ENCODE results near the gene MAB21L1.

MAB21L1 gene

GRCh38 chr13:35475960-35476943, at the start of gene MAB21L1:
Gene MAB21L1, minus strand, starts transcription at chr13:35476689. Its CDS starts 551 bp downstream, at chr13:35476138.
- no peak for DNase-seq

GRCh38 chr13:35524171-35524570, 47.7 kb upstream of the MAB21L1 start:
- no peak for DNase-seq

- no peak for DNase-seq
These were observed 42.0 kb upstream of the MAB21L1 start for GRCh38 chr13:35518337-35518946.

GRCh38 chr13:35514801-35515502, 38.5 kb upstream of the MAB21L1 start:
- no peak for DNase-seq

GRCh38 chr13:35514061-35514477, 37.6 kb upstream of the MAB21L1 start:
- no peak for DNase-seq

- DNase-seq = peak; percentile 65
These were observed 35.9 kb upstream of the MAB21L1 start for GRCh38 chr13:35512271-35512920.

- no peak for DNase-seq
These were observed 26.0 kb upstream of the MAB21L1 start for GRCh38 chr13:35502456-35502855.

GRCh38 chr13:35501661-35502235, 25.3 kb upstream of the MAB21L1 start:
- DNase-seq = no peak

GRCh38 chr13:35500144-35500543, 23.7 kb upstream of the MAB21L1 start:
- DNase-seq = no peak

- DNase-seq = no peak
These were observed 23.2 kb upstream of the MAB21L1 start for GRCh38 chr13:35499676-35500075.

GRCh38 chr13:35499196-35499662, 22.7 kb upstream of the MAB21L1 start:
- DNase-seq = no peak

GRCh38 chr13:35498231-35498630, 21.7 kb upstream of the MAB21L1 start:
- no peak for DNase-seq

GRCh38 chr13:35496761-35497386, 20.4 kb upstream of the MAB21L1 start:
- no peak for DNase-seq

GRCh38 chr13:35496006-35496405, 19.5 kb upstream of the MAB21L1 start:
- no peak for DNase-seq

GRCh38 chr13:35489050-35489449, 12.6 kb upstream of the MAB21L1 start:
- DNase-seq = no peak

GRCh38 chr13:35485424-35485823, 8.9 kb upstream of the MAB21L1 start:
- no peak for DNase-seq

- DNase-seq = no peak
These were observed 7.9 kb upstream of the MAB21L1 start for GRCh38 chr13:35484384-35484783.

- no peak for DNase-seq
These were observed 7.3 kb upstream of the MAB21L1 start for GRCh38 chr13:35483761-35484160.

- DNase-seq = no peak
These were observed 6.0 kb upstream of the MAB21L1 start for GRCh38 chr13:35482527-35482926.

- DNase-seq = no peak
These were observed 5.3 kb upstream of the MAB21L1 start for GRCh38 chr13:35481777-35482176.

GRCh38 chr13:35480346-35480745, 3.9 kb upstream of the MAB21L1 start:
- no peak for DNase-seq

GRCh38 chr13:35479706-35480105, 3.2 kb upstream of the MAB21L1 start:
- no peak for DNase-seq
